HG03521 (cell line): ENCODE measurements around the gene PRR22.

Experiments
- ATAC-seq: cut with Tn5 transposase; IDR thresholded peaks from one replicate; pipeline ENCODE4 v1.9.1; 2021; ENCODE audit warnings: mild to moderate bottlenecking, moderate library complexity; ENCODE audit not compliant: unreplicated experiment

Gene PRR22

GRCh38 chr19:5784581-5785147 is at the start of gene PRR22:
PRR22 (minus strand) TSS chr19:5784746; CDS start chr19:5784660, 86 bp downstream.
- ATAC-seq: no peak

GRCh38 chr19:5832527-5833216 is 48.1 kb upstream of the PRR22 start:
- ATAC-seq: no peak

DNA sequence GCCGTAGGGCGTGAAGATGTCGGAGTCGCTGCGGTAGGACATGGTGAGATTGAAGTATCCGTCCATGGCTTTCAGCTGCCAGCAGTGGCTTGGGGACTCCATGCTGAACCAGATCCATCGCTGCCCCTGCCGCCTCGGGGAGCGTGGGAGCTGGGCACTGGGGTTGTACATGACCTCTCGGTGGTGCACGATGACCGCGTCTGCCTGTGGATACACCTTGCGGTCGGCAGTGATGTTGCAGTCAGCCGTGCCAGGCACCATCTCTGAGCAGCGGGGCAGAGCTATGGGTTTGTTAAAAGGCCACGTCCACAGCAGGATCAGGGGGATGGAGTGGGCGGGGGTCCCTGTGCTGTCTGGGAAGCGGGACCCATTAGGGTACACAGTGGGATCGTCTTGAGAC is 47.5 kb upstream of the PRR22 start:
- ATAC-seq: no peak

- ATAC-seq: no peak
Observed at GRCh38 chr19:5831159-5831558, 46.6 kb upstream of the PRR22 start.

DNA sequence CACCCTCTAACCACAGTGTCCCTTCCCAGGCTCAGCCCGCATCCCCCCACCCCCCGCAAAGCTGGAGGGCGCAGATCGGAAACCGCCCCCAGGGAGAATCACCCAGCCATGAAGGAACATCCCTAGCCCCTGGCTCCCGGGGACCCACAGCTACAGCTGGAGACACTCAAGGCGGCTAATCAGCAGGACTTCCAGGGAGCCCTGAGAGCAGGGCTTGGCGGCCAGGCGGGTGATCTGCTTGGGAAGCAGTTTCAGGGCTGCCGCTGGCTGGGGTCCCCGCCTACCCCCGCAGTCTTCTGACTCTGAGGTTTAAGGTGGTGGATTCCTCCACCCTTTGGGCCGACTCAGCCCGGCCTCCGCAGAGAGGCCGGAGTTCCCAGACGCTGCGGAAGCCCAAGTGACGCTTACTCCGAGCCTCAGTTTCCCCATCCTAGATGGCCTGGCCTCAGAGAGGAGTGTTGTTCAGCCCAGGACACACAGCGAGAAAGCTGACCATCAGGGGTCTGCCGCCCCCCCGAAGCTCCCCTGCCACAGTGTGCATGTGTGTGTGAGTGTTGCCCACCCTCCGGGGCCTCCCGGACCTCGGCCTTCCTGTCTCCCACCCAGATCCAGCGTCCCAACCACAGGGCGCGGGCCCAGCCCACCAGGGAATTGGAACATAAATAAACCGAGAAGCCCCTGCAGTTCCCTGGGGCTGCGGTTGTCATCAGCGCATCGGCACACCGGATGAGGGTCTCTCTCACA is 45.2 kb upstream of the PRR22 start:
- ATAC-seq: no peak

DNA sequence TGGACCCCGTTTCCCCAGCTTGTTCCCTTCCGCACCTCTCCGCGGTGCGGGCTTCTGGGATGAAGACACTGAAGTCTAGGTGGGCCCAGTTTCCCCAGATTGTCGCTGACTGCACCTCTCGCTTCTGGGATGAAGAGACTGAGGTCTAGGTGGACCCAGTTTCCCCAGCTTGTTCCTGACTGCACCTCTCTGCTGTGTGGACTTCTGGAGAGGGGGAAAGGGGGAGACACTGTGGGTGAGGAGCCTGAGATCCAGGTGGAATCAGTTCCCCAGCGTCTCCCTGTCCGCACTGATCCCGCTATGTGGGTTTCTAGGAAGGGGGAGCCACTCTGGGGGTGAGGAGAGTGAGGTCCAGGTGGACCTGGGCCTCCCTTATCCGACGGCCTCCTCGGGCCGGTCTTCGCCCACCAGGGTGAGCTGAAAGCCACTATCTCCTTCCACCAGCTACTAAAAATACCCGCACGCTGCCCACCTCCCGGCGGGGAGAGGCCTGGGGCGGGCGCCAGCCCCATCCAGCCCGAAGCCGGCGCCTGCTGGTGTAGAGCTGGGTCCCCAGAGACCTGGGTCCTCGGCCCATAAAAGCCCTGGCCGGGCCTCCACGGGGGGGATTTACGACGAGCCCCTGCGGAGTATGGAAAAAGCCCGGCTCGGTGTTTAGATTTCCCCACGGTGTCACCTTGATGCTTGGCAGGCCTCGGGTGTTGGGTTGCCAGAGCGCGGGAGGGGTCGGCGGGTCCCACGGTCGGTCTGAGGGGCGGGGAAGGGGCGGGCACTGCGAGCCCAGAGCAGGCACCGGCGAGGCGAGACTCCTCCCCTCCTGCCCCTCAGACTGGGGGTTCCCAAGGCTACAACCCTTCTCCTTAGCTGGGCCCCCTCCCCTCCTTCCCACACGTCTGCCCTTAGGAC is 44.4 kb upstream of the PRR22 start:
- no peak for ATAC-seq

DNA sequence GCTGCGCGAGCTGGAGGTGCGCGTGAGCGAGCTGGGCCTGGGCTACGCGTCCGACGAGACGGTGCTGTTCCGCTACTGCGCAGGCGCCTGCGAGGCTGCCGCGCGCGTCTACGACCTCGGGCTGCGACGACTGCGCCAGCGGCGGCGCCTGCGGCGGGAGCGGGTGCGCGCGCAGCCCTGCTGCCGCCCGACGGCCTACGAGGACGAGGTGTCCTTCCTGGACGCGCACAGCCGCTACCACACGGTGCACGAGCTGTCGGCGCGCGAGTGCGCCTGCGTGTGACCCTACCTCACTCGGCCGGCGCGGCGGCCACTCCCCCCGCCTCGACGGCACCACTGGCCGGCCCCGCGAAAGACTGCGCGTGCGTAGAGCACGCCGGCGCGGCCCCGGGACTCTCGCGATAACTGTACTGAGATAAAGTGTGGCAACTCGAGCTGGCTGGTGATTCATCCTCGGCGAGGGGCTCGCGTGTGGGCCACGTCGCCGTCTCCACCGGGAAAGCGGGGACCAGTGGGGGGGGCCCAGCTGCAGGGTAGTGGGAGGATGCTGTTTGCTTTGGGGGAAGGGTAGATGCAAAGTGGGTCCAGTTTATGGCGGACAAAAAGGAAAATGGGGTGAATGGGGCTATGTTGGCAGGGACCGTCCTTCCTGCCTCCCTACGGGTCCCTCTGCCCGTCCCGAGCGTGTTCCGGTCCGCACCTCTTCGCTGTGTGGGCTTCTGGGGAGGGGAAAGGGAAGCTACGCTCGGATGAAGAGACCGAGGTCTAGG is 43.5 kb upstream of the PRR22 start:
- peak; percentile 75 for ATAC-seq

DNA sequence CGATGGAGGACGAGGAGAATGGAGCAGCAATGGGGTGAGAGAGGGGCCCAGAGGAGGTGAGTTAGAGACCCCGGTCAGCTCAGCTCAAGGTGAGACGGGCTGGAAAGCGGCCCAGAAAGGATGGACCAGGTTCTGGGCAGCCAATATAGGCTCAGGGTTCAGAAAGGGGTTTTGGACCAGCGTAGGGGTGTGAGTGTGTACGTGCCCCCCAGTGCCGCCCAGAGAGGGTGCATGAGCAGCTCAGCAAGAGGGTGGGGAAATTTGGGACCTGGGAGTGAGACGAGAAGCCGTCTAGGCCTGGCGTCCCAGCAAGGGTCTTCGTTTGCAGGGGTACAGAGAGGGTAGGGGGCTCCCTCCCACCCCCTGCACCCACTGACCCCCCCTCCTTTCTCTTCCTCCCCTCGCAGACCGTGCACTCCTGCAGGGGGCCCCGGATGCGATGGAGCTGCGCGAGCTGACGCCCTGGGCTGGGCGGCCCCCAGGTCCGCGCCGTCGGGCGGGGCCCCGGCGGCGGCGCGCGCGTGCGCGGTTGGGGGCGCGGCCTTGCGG is 42.9 kb upstream of the PRR22 start:
- ATAC-seq: no peak

GRCh38 chr19:5826531-5827341 is 42.2 kb upstream of the PRR22 start:
- no peak for ATAC-seq

- ATAC-seq: no peak
Observed at GRCh38 chr19:5825178-5825577, 40.6 kb upstream of the PRR22 start.

DNA sequence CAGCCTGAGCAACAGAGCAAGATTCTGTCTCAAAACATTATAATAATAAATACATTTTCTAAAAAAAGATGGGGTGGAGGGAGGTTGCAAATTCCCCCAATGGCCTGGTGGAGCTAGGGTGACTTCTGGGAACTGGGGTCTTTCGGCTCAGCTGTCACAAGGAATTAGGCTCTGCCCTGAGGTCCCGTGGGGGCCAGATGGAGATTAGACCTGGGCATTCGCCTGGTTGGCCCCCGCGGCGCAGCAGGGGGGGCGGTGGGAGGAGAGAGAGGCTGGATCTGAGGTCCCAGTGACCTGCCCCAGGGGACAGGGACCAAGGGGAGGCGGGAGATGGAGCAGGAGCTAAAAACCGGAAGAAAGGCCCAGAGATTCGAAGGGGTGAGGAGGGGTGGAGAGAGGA is 40.2 kb upstream of the PRR22 start:
- ATAC-seq: no peak

GRCh38 chr19:5823579-5824281 is 39.2 kb upstream of the PRR22 start:
- ATAC-seq: no peak

DNA sequence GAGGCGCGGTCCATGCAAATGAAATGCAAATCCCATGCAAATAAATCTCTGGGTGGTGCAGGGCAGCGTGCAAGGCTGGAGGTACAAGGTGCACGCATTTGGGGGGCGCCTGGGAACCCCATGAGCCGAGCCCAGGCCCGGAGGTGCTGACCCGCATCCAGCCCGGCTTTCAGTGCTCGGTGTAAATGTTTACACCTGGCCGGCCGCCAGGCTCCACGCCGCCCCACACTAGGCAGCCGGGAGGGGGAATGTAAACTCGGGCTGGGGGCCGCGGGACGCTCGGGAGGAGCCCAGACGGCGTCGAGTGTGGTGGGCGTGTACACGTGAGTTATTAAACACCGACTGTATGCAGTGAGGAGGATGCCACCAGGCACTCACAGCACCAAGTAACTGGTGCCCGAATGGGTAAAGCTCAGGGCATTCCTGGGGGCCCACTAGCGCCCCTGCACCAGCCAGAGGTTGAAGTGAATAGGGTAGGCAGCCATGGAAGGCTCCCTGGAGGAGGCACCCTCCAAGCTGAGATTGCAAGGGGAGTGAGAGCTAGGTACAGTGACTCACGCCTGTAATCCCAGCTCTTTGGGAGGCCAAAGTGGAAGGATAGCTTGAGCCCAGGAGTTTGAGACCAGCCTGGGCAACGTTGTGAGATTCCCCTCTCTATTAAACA is 37.8 kb upstream of the PRR22 start:
- no peak for ATAC-seq

- ATAC-seq: no peak
Observed at GRCh38 chr19:5821521-5822180, 37.1 kb upstream of the PRR22 start.

GRCh38 chr19:5820785-5821184 is 36.2 kb upstream of the PRR22 start:
- ATAC-seq: no peak

DNA sequence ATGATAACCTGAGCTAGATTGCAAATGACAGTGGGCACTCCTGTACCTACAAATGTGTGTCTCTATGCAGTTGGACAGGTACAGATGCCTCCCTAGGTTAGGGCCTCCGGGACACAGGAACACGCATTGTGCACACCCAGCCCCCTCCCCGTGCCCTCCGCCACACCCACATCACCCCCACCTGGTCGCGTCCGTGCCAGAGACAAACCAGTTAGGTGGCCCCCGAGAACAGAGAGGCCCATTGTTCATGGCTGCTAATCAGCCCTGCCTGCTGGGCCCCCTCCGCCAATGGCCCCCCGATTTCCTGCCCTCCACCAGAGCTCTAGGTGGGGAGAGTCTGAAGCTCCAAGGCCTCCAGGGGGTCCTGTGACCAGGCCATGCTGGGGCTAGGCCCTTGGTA is 34.0 kb upstream of the PRR22 start:
- ATAC-seq: no peak

- no peak for ATAC-seq
Observed at GRCh38 chr19:5817218-5817617, 32.7 kb upstream of the PRR22 start.

GRCh38 chr19:5814852-5815246 is 30.3 kb upstream of the PRR22 start:
- no peak for ATAC-seq
